Heart left ventricle (tissue), 16 donors: ENCODE data around the gene TUNAR. TPM values are rescaled to one million over a fixed set of nuclear protein-coding genes. Genes with fewer than 3 reads are reported as not detected.

Experiments
- ATAC-seq, 4 donors: fragments of 200-7000 bp; cut with Tn5 transposase; one replicate each; pipeline ENCODE4 v1.9.1; 2020 to 2022; ENCODE audit warnings: moderate library complexity in 4 of 4, mild to moderate bottlenecking in 3 of 4, moderate number of reproducible peaks in 1 of 4
- DNase-seq, 5 donors: peaks; one replicate each; pipeline ENCODE4 v3.0.0-alpha.2; 2020
- H3K27ac ChIP-seq, 12 donors: fragments of 200-600 bp; sonication (generic) in 4 of 12; one replicate each; pipeline versions ENCODE4 v1.5.0 to v1.8.0; 2016 to 2022; ENCODE audit warnings: mild to moderate bottlenecking in 2 of 12
- H3K27me3 ChIP-seq, 9 donors: fragments of 200-600 bp; sonication (generic) in 2 of 9; one replicate each; pipeline versions ENCODE4 v1.5.1 to v1.8.0; 2016 to 2022; ENCODE audit warnings: mild to moderate bottlenecking in 3 of 9
- H3K36me3 ChIP-seq, 9 donors: fragments of 200-600 bp; sonication (generic) in 2 of 9; one replicate each; pipeline versions ENCODE4 v1.5.0 to v1.8.0; 2018 to 2022; ENCODE audit warnings: mild to moderate bottlenecking in 2 of 9
- H3K4me1 ChIP-seq, 12 donors: fragments of 200-600 bp; sonication (generic) in 4 of 12; one replicate each; pipeline versions ENCODE4 v1.5.0 to v1.8.0; 2016 to 2022; ENCODE audit warnings: mild to moderate bottlenecking in 3 of 12
- H3K4me3 ChIP-seq, 12 donors: fragments of 200-600 bp; sonication (generic) in 4 of 12; one replicate each; pipeline versions ENCODE4 v1.5.0 to v1.8.0; 2017 to 2022; ENCODE audit warnings: mild to moderate bottlenecking in 9 of 12, moderate library complexity in 4 of 12
- H3K9me3 ChIP-seq, 12 donors: fragments of 200-600 bp; sonication (generic) in 4 of 12; one replicate each; pipeline versions ENCODE4 v1.5.0 to v1.8.0; 2016 to 2022; ENCODE audit warnings: mild to moderate bottlenecking in 1 of 12
- POLR2A ChIP-seq, 2 donors: fragments of 450-650 bp; IDR thresholded peaks; one replicate each; pipeline ENCODE4 v1.6.1; 2017; ENCODE audit warnings: antibody characterized with exemption in 2 of 2, mild to moderate bottlenecking in 2 of 2, moderate library complexity in 2 of 2
- WGBS, 4 donors: extraction: QIAGEN DNeasy Blood & Tissue Kit in 2 of 4; methylation state at CpG; one replicate each; pipeline versions ENCODE4 v1.1.5 to v1.1.7; 2013 to 2018; 5-methylcytosine and 5-hydroxymethylcytosine counted together
- intact Hi-C, 10 donors: fragments of 100-400 bp; cut with DNase I; formaldehyde crosslinking; loops; one replicate each; pipeline versions ENCODE4 v1.11.1 to v1.14.2; 2022
- polyA plus RNA-seq, 2 donors: library from polyadenylated mRNA; stranded (reverse); fragments of 200-250 nt; gene quantifications; one replicate each; pipeline ENCODE4 v1.2.3, GENCODE V29; 2013
- total RNA-seq, 9 donors: library from RNA; depleted of rRNA in 2 of 9; stranded (reverse); fragments of >200 nt in 2 of 9; fragmentation: NEBNext Ultra II Directional in 3 of 9; extraction: Animal tissue kit (Norgen Biotek cat#: 25700) in 3 of 9; gene quantifications; one replicate each; pipeline versions ENCODE4 v1.1.0 to v1.2.4, GENCODE V29; 2016 to 2023
- TF ChIP-seq, protein P1 (sequence below), 12 donors: fragments of 200-600 bp; sonication (generic) in 4 of 12; IDR thresholded peaks; one replicate each; pipeline versions ENCODE4 v1.5.0 to v1.8.0; 2018 to 2022; ENCODE audit warnings: antibody characterized with exemption in 12 of 12, mild to moderate bottlenecking in 5 of 12
- donor health status: ischemic (EF 13 %, LVEDD 7.1; RV severe dilation, severe dysfunction).
- donor health status: healthy with polysubstance abuse.
- donor health status: DM: no; HTN: yes; CAD: no.
- donor health status: DM: no; HTN: no; CAD: no.
- donor health status: ischemic (EF 25% LVEDD 6.9; RV normal size, moderate dysfunction).
- donor health status: ischemic (EF 25% LVEDD 5.7; RV mildly dilated, moderate dysfunction).
- donor health status: healthy.
- donor health status: DM: yes; HTN: yes; CAD: no.
- donor health status: ischemic (EF 35%, LVEDD 5.7; RV mildly dilated, moderate dysfunction).
- donor health status: nonischemic (EF 11% LVEDD 7.7; RV severe dilation, severe dysfunction).
- donor health status: DM: yes; HTN: yes; CAD: no.
- donor health status: PGD.
- donor health status: ischemic (EF 29% LVEDD 5.4; RV normal size, mild dysfunction).
- donor health status: nonischemic (EF 23%, LVEDD 6.1; RV moderate dilation, normal function).

Gene TUNAR
- total and polyA plus RNA-seq, 11 donors = not detected

DNA sequence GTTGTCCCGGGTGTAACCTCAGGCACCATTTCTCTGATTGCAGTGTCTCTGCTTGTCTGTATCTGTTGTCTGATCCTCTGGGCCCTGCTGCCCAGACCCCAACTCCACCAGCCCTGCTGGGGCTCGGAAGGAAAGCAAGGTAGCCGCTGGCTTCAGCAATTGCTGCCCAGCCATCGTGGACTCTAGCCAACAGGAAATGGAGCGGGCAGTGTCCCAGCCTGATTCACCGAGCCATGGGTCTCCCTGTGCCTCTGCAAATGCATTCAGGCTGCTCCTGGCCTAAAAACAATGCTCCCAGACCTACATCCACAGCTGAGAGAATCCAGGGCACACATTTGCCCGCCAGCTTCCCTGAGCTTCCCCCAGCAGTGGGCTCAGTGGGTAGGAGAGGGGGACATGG lies 9.2 kb downstream of the TUNAR start:
- TF ChIP-seq POLR2A (IDR thresholded peaks at IDR 0.05) = no peak
- TF ChIP-seq, protein P1, sequence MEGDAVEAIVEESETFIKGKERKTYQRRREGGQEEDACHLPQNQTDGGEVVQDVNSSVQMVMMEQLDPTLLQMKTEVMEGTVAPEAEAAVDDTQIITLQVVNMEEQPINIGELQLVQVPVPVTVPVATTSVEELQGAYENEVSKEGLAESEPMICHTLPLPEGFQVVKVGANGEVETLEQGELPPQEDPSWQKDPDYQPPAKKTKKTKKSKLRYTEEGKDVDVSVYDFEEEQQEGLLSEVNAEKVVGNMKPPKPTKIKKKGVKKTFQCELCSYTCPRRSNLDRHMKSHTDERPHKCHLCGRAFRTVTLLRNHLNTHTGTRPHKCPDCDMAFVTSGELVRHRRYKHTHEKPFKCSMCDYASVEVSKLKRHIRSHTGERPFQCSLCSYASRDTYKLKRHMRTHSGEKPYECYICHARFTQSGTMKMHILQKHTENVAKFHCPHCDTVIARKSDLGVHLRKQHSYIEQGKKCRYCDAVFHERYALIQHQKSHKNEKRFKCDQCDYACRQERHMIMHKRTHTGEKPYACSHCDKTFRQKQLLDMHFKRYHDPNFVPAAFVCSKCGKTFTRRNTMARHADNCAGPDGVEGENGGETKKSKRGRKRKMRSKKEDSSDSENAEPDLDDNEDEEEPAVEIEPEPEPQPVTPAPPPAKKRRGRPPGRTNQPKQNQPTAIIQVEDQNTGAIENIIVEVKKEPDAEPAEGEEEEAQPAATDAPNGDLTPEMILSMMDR (IDR thresholded peaks at IDR 0.05) = no peak
- no peak for ATAC-seq
- H3K27me3 ChIP-seq = peaks cover 0 to 49% (median 4%) of the 10 kb centered on the region in 9 donors

DNA sequence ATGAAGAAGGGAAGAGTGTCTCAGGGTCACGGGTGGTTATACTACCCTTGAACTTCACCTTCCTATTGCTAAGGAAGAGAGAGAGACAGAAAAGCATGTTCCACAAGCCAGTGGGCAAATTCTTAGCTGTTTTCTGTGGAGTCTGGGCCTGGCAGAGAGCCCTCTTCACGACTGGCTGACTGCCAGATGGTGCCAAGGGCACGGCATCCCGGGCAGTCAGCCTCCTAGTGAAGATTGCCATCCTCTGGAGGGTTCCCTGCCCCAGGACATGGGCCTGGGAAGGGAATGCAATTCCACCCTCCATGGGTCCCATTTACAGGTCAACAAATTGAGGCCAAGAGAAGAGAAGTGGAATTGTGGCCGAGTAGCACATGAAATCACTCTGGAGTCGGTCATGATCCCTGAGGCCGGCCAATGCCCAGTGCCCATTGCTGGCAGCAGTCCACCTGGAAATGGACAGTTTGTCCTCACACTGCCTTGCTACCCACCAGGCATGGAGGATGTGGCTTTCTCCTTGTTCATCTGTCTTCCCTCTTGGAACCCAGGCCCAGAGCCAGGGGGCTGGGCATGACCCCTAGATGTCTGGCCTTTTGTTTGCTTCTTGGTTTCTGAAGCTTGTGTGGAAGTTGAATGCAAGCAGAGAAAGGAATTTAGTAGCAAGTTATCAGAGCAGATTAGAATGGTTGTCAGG lies 9.9 kb downstream of the TUNAR start:
- peaks cover 0 to 51% (median 4%) of the 10 kb centered on the region in 9 donors for H3K27me3 ChIP-seq
- intact Hi-C loops = no loop called here
- 63 to 73% (median 68%) methylated on average over 7 of the region's 7 CpGs for WGBS, 4 donors

More for the DNA sequence above, 9.2 kb downstream of the TUNAR start:
- Histone ChIP-seq H3K9me3 (no peaks in the 10 kb centered on the region), H3K4me3 (no peak overlapping the region), H3K27ac (no peak overlapping the region), H3K36me3 (no peaks in the 10 kb centered on the region), H3K4me1 (no peaks in the 10 kb centered on the region)
- intact Hi-C loops = no loop called here
- WGBS, 4 donors = 41 to 64% (median 59%) methylated on average over 7 of the region's 7 CpGs
- no peak for DNase-seq

DNA sequence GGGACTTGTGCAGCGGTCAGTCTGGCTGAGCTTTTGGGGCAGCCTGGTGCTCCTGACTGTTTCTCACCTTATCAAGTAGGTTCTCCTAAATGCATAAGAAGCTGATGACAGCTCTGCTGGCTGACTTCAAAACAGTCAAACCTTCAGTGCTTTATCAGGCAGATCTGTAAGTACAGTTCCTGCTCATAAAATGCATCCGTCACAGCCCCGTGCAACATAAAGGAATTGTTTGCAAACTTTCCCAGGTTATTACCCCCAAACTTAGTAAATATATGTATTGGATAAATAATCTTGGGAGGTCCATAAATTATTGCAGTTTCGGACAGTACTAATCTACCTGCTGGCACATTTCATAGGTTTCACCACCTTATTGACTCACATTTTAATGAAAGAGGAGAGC lies 10.7 kb downstream of the TUNAR start:
- no peaks in the 10 kb centered on the region for H3K4me1 ChIP-seq
- no peak for DNase-seq
- H3K36me3 ChIP-seq = no peaks in the 10 kb centered on the region
- H3K27me3 ChIP-seq = peaks cover 0 to 51% (median 3%) of the 10 kb centered on the region in 9 donors
- no peak overlapping the region for H3K4me3 ChIP-seq
- WGBS, 4 donors = 45 to 60% (median 46%) methylated on average over 4 of the region's 4 CpGs
- TF ChIP-seq, protein P1 (IDR thresholded peaks at IDR 0.05) = no peak
- TF ChIP-seq POLR2A (IDR thresholded peaks at IDR 0.05) = no peak
- H3K9me3 ChIP-seq = no peaks in the 10 kb centered on the region
- intact Hi-C loops = no loop called here
- no peak for ATAC-seq
- H3K27ac ChIP-seq = no peak overlapping the region

More for the DNA sequence above, 9.9 kb downstream of the TUNAR start:
- no peaks in the 10 kb centered on the region for H3K36me3 ChIP-seq
- no peak for DNase-seq
- no peak overlapping the region for H3K27ac ChIP-seq
- no peaks in the 10 kb centered on the region for H3K9me3 ChIP-seq
- no peak for ATAC-seq
- TF ChIP-seq, protein P1 (IDR thresholded peaks at IDR 0.05) = no peak
- no peak for TF ChIP-seq POLR2A (IDR thresholded peaks at IDR 0.05)
- H3K4me1 ChIP-seq = no peaks in the 10 kb centered on the region
- H3K4me3 ChIP-seq = no peak overlapping the region

DNA sequence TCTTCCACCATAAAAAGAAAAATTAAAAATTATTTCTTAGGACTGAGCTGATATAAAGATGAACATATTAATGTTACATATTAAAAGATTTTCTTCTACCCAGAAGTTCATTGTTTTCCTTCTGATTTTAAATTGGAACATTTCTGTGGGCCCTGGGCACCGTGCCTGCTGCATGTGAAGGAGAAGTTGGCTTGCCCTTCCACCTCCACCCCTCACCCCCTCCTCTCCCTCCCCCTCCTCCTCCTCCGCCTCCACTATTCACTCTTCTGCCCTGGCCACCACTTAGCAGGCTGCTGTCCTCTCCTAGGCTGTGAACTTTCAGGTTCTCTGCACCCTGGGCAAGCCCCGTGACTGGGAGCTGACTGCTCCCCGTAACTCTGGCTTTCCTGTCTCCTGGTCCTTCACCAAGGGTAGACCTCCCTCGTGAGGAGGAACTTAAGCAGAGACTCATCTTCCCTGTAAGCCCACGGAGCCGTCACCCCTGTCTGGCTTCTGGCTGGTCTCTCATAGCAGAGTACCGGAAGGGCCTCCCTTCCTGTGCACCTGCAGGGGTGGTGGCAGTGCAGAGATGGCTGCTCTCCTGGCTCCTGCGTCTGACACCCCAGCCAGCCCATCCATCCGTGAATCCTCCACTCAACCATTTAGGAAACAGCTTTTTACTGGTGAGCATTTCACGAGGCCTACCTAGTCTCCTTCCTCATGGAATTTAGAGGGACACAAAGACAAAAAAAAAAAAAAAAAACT lies 12.8 kb downstream of the TUNAR start:
- DNase-seq = no peak
- Histone ChIP-seq H3K4me3 (no peak overlapping the region), H3K4me1 (no peaks in the 10 kb centered on the region), H3K27me3 (peaks cover 0 to 53% (median under 1%) of the 10 kb centered on the region in 9 donors), H3K27ac (no peak overlapping the region), H3K36me3 (no peaks in the 10 kb centered on the region), H3K9me3 (no peaks in the 10 kb centered on the region)
- TF ChIP-seq, protein P1 (IDR thresholded peaks at IDR 0.05) = no peak
- no peak for TF ChIP-seq POLR2A (IDR thresholded peaks at IDR 0.05)
- intact Hi-C loops = no loop called here
- 64 to 70% (median 69%) methylated on average over 11 of the region's 11 CpGs for WGBS, 4 donors
- ATAC-seq = no peak
